ENCODE measurements around the gene HEMK1. TPM values are rescaled to one million over a fixed set of nuclear protein-coding genes. Genes with fewer than 3 reads are reported as not detected.

HEMK1 gene
- total and polyA plus RNA-seq, 2 donors (not counting 3 experiments of a cell fraction or from before 2014, with no cell fraction given): 14.2 to 15.2 TPM

- no peak overlapping the region for H3K4me3 ChIP-seq (replicated peaks in 1 of 3; ENCODE audit: insufficient read depth in 1 of 3, low read depth in 1 of 3, low read length in 3 of 3)
- DNase-seq (ENCODE audit: low read depth, low spot score) (no peak), FAIRE-seq (no peak)
- no peaks in the 10 kb centered on the region for H3K27me3 ChIP-seq (ENCODE audit: control insufficient read depth in 2 of 2, insufficient read depth in 2 of 2, low read length in 2 of 2)
- H4K20me1 ChIP-seq (replicated peaks; ENCODE audit: control insufficient read depth, extremely low read depth, insufficient read depth, low read length): no peaks in the 10 kb centered on the region
- peaks cover 7% of the 10 kb centered on the region for H3K4me1 ChIP-seq (ENCODE audit: control insufficient read depth, extremely low read depth, insufficient read depth, low read length)
- H3K9me1 ChIP-seq (replicated peaks; ENCODE audit: control insufficient read depth, extremely low read depth, insufficient read depth, low read length): no peaks in the 10 kb centered on the region
- no peaks in the 10 kb centered on the region for H3K9me3 ChIP-seq (replicated peaks; ENCODE audit: control insufficient read depth, insufficient read depth, low read length)
- H3K36me3 ChIP-seq (ENCODE audit: control insufficient read depth in 2 of 2, extremely low read depth in 1 of 2, insufficient read depth in 2 of 2, low read length in 2 of 2): peaks cover 0 to 4% of the 10 kb centered on the region in 2 experiments
- ChIA-PET CTCF (interaction anchor here (6.0 kb wide), 1 partner anchor 37 kb away, joined by 105 read pairs; the partner anchor contains the start of gene CISH), POLR2A (no interaction called here)
- intact Hi-C loops (cut with micrococcal nuclease) (no loop called here), dilution Hi-C loops (cut with MboI; ENCODE audit: extremely low pct_ligation_motif_present, low sequenced_read_pairs) (no loop called here)
- H3K79me2 ChIP-seq (ENCODE audit: control insufficient read depth, insufficient read depth, low read length): no peaks in the 10 kb centered on the region
- no peak overlapping the region for H2AFZ ChIP-seq (ENCODE audit: low read depth, low read length)
- H3K9ac ChIP-seq (replicated peaks; ENCODE audit: extremely low read depth, insufficient read depth, low read length): no peak overlapping the region
- no peak overlapping the region for H3K27ac ChIP-seq (ENCODE audit: insufficient read depth, low read depth, low read length)
- no TSS peak for BruUV-seq (replicated peaks)
- TF ChIP-seq FOS (IDR thresholded peaks at IDR 0.05; ENCODE audit: borderline replicate concordance, insufficient read depth, low read length) (no peak), JUN (IDR thresholded peaks at IDR 0.05; ENCODE audit: borderline replicate concordance, insufficient read depth, insufficient read length, low read depth) (no peak), GATA2 (IDR thresholded peaks at IDR 0.05; ENCODE audit: insufficient read depth, insufficient read length, low read depth, low read length) (no peak), EZH2 (IDR thresholded peaks at IDR 0.05; ENCODE audit: borderline replicate concordance, low read depth, low read length, severe bottlenecking) (no peak), POLR2AphosphoS5 (IDR thresholded peaks at IDR 0.05; ENCODE audit: insufficient read depth, low read depth, low read length) (no peak), POLR2A (IDR thresholded peaks at IDR 0.05; ENCODE audit: low read depth, low read length) (no peak), MAX (IDR thresholded peaks at IDR 0.05; ENCODE audit: insufficient read depth, insufficient read length) (no peak), MYC (IDR thresholded peaks at IDR 0.05; ENCODE audit: low read depth, low read length) (no peak)
- TF ChIP-seq, protein P1, sequence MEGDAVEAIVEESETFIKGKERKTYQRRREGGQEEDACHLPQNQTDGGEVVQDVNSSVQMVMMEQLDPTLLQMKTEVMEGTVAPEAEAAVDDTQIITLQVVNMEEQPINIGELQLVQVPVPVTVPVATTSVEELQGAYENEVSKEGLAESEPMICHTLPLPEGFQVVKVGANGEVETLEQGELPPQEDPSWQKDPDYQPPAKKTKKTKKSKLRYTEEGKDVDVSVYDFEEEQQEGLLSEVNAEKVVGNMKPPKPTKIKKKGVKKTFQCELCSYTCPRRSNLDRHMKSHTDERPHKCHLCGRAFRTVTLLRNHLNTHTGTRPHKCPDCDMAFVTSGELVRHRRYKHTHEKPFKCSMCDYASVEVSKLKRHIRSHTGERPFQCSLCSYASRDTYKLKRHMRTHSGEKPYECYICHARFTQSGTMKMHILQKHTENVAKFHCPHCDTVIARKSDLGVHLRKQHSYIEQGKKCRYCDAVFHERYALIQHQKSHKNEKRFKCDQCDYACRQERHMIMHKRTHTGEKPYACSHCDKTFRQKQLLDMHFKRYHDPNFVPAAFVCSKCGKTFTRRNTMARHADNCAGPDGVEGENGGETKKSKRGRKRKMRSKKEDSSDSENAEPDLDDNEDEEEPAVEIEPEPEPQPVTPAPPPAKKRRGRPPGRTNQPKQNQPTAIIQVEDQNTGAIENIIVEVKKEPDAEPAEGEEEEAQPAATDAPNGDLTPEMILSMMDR (IDR thresholded peaks at IDR 0.05; ENCODE audit: extremely low read depth in 1 of 2, insufficient read depth in 1 of 2, low read depth in 1 of 2, low read length in 2 of 2): no peak
- H3K4me2 ChIP-seq (ENCODE audit: insufficient read depth, low read length): no peak overlapping the region
These were observed 5.1 kb downstream of the HEMK1 start for GRCh38 chr3:50574444-50574831.
